ENCODE measurements around the gene SNAPC2.
"Not testable (repeated sequence)": the region's sequence is repeated elsewhere in the genome, so short reads cannot be mapped to it uniquely, and the experiment has no call there.

Gene SNAPC2

DNA sequence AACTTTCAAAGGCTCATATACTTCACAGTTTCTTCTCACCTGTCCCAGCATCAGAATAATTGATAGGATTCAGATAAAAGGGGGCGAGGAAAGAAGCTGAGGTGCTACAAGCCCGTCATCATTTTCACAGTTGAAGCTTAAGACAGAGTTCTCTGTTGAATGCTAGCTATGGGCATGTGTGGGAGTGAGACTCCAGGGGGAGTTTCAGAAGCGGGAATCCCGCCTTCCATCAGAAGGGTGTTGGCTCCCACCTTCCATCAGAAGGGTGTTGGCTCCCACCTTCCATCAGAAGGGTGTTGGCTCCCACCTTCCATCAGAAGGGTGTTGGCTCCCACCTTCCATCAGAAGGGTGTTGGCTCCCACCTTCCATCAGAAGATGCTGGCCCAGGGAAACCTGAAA is 40.9 kb downstream of the SNAPC2 start:
- H3K4me3 ChIP-seq (ENCODE audit: insufficient read depth, low read depth, low read length); H3K4me1 ChIP-seq (ENCODE audit: control insufficient read depth, insufficient read depth, low read length); H3K9me3 ChIP-seq (ENCODE audit: control insufficient read depth, low read length); H3K27me3 ChIP-seq (ENCODE audit: control insufficient read depth, insufficient read depth, low read length, poor library complexity, severe bottlenecking): not testable (repeated sequence)
- 93 to 99% methylated on average over 4 of the region's 4 CpGs for WGBS, 2 experiments
- H3K27ac ChIP-seq (ENCODE audit: insufficient read depth, low read depth, low read length, poor library complexity, severe bottlenecking): peak overlapping the region; percentile 26
- peaks cover 38% of the 10 kb centered on the region for H3K36me3 ChIP-seq (ENCODE audit: control insufficient read depth, insufficient read depth, low read length)

DNA sequence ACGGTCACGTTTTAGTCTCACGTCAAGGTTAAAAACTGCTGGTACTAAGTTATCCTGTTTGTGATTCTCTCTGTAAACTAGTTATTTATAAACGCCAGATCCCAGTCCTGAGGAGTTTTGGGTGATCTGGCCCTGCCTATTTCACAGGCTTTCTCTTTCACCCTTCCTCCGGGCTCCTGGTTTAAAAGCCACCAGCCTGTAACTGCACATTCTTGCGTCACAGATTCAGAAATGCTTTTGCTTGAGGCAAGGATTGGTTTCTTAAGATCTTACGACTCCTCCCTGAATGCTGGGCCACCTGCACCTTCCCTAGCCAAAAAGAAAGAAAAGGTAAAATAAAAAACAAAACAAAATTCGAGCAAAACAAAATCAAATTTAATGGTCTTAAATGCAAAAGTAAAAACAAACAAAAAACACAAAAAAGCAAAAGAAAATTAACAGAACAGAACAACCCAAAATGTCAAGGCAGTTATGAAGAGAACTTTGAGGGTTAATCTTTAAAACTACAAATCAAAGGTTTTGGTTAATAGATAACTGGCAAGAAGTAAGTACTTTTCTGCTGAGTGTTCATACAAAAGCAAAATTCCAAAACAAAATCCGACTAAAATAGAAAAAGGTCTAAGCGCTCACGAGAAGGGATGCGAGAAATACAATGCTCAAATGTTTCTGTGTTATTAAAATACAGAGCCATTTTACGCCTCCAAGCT is 41.9 kb downstream of the SNAPC2 start:
- Histone ChIP-seq H3K27me3 (ENCODE audit: control insufficient read depth, insufficient read depth, low read length, poor library complexity, severe bottlenecking) (no peaks in the 10 kb centered on the region), H3K4me1 (ENCODE audit: control insufficient read depth, insufficient read depth, low read length) (no peaks in the 10 kb centered on the region), H3K9me3 (ENCODE audit: control insufficient read depth, low read length) (no peaks in the 10 kb centered on the region), H3K4me3 (ENCODE audit: insufficient read depth, low read depth, low read length) (no peak overlapping the region), H3K27ac (ENCODE audit: insufficient read depth, low read depth, low read length, poor library complexity, severe bottlenecking) (no peak overlapping the region), H3K36me3 (ENCODE audit: control insufficient read depth, insufficient read depth, low read length) (peaks cover 47% of the 10 kb centered on the region)
- WGBS, 2 experiments: 96% methylated on average over 12 to 13 of the region's 13 CpGs

DNA sequence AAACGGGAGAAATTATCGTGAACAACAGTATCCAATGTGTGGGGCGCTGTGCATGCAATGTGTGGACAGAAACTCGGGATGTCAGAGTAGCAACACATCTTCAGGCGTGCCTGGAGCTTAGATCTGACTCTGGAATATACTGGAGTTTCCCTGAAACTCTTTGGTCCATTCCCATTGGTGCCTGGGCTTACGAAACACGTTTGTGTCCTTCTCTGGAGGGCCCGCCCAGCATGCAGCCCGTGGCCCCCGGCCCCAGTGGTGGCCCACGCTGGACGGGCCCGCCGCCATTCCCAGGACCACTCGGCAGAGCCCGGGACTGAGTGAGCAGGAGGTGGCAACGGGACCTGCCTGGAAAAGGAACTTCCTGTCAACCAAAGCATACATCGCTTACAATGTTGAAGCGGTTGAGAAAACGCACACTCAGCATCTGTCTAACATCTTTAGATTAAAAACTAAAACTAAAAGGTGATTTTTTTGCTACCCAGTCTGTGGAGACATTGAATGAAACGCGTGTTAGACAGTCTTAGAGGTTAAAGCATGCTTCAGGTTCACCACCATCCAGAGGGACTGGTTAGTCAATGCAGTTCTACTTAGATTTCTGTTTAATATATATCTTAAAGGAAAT is 42.6 kb downstream of the SNAPC2 start:
- Histone ChIP-seq H3K4me1 (ENCODE audit: control insufficient read depth, insufficient read depth, low read length) (no peaks in the 10 kb centered on the region), H3K4me3 (ENCODE audit: insufficient read depth, low read depth, low read length) (no peak overlapping the region), H3K36me3 (ENCODE audit: control insufficient read depth, insufficient read depth, low read length) (peaks cover 54% of the 10 kb centered on the region), H3K27me3 (ENCODE audit: control insufficient read depth, insufficient read depth, low read length, poor library complexity, severe bottlenecking) (no peaks in the 10 kb centered on the region), H3K27ac (ENCODE audit: insufficient read depth, low read depth, low read length, poor library complexity, severe bottlenecking) (no peak overlapping the region), H3K9me3 (ENCODE audit: control insufficient read depth, low read length) (no peaks in the 10 kb centered on the region)
- 95 to 96% methylated on average over 22 of the region's 22 CpGs for whole genome bisulfite sequencing, 2 experiments

DNA sequence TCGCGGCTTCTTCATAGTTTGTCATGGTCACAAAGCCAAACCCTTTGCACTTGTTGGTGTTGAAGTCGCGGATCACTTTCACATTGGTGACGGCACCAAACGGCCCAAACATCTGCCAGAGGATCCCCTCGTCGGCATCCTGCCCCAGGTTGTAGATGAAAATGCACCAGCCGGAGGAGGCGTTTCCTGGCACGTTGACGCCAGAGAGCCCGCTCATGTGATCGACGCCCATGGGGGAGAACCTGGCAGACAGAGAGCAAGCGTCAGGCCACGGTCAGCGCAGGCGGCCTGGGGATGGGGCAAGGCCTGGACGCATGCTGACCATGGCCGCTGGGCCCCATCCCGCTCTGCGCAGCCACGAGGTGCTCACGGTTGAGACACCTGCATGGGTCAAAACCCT is 43.4 kb downstream of the SNAPC2 start:
- H3K9me3 ChIP-seq (ENCODE audit: control insufficient read depth, low read length): no peaks in the 10 kb centered on the region
- H3K36me3 ChIP-seq (ENCODE audit: control insufficient read depth, insufficient read depth, low read length): peaks cover 62% of the 10 kb centered on the region
- 96% methylated on average over 25 of the region's 25 CpGs for WGBS, 2 experiments
- no peak overlapping the region for H3K27ac ChIP-seq (ENCODE audit: insufficient read depth, low read depth, low read length, poor library complexity, severe bottlenecking)
- no peak overlapping the region for H3K4me3 ChIP-seq (ENCODE audit: insufficient read depth, low read depth, low read length)
- no peaks in the 10 kb centered on the region for H3K27me3 ChIP-seq (ENCODE audit: control insufficient read depth, insufficient read depth, low read length, poor library complexity, severe bottlenecking)
- H3K4me1 ChIP-seq (ENCODE audit: control insufficient read depth, insufficient read depth, low read length): no peaks in the 10 kb centered on the region

DNA sequence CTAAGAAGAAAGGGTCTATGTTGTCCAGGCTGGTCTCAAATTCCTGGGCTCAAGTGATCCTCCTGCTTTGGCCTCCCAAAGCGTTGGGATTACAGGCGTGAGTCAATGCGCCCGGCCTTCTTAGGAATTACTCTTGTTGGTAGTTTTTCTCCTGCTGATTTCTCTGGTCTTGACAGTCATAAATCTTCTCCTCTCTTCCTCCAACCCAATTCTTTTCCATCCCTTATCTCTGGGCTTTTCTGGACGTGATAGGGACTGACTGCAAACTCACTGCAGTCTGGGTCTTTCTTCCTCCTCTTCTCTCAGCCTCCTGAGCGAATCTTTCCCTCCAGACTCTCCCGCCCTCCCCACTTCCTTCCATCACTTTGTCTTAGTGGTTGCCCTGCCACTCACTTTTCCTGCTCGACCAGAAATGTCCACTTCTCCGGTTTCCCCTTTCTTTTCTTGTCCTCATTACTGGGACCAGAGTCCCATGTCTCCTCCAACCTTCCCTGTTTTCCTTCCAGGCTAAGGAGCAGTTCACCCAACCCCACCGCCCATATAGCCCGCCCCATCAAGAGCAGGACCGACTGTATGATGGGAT is 45.2 kb downstream of the SNAPC2 start:
- H3K27me3 ChIP-seq (ENCODE audit: control insufficient read depth, insufficient read depth, low read length, poor library complexity, severe bottlenecking): no peaks in the 10 kb centered on the region
- H3K4me3 ChIP-seq (ENCODE audit: insufficient read depth, low read depth, low read length): no peak overlapping the region
- H3K4me1 ChIP-seq (ENCODE audit: control insufficient read depth, insufficient read depth, low read length): no peaks in the 10 kb centered on the region
- H3K9me3 ChIP-seq (ENCODE audit: control insufficient read depth, low read length): no peaks in the 10 kb centered on the region
- H3K36me3 ChIP-seq (ENCODE audit: control insufficient read depth, insufficient read depth, low read length): peaks cover 70% of the 10 kb centered on the region
- no peak overlapping the region for H3K27ac ChIP-seq (ENCODE audit: insufficient read depth, low read depth, low read length, poor library complexity, severe bottlenecking)
- 95 to 96% methylated on average over 12 of the region's 12 CpGs for WGBS, 2 experiments

DNA sequence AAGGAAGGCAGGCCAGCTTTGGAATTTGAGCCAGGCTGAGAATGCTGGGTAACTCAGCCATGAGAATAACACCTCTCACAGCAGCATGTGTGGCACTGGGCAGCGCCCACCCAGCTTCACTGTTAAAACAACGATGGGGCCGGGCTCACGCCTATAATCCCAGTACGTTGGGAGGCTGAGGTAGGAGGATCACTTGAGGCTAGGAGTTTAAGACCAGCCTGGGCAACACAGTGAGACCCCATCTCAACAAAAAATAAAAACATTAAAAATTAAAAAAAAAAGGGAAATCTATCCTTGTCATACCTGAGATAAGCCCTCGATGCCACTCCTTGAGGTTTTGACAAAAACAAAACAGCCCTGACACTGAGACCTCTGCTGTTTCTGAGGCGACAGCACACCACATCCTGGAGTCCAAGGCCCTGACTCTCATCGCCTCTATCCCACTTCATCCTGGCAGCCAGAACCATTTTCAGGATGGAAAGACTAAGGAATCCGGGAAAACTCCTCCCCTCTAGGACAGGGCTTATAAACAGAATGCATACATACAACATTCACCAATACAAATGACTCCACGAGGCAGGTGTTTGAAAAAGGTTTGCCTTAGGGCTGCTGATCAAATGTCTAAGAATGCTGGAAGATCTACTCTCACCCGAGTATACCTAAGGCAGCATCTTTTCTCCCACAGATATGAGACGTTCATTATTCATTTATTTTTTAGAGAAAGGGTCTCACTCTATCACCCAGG is 46.0 kb downstream of the SNAPC2 start:
- 91 to 95% methylated on average over 12 of the region's 12 CpGs for WGBS, 2 experiments
- Histone ChIP-seq H3K36me3 (ENCODE audit: control insufficient read depth, insufficient read depth, low read length) (peaks cover 65% of the 10 kb centered on the region), H3K27me3 (ENCODE audit: control insufficient read depth, insufficient read depth, low read length, poor library complexity, severe bottlenecking) (no peaks in the 10 kb centered on the region), H3K4me3 (ENCODE audit: insufficient read depth, low read depth, low read length) (no peak overlapping the region), H3K9me3 (ENCODE audit: control insufficient read depth, low read length) (no peaks in the 10 kb centered on the region), H3K27ac (ENCODE audit: insufficient read depth, low read depth, low read length, poor library complexity, severe bottlenecking) (no peak overlapping the region), H3K4me1 (ENCODE audit: control insufficient read depth, insufficient read depth, low read length) (no peaks in the 10 kb centered on the region)

DNA sequence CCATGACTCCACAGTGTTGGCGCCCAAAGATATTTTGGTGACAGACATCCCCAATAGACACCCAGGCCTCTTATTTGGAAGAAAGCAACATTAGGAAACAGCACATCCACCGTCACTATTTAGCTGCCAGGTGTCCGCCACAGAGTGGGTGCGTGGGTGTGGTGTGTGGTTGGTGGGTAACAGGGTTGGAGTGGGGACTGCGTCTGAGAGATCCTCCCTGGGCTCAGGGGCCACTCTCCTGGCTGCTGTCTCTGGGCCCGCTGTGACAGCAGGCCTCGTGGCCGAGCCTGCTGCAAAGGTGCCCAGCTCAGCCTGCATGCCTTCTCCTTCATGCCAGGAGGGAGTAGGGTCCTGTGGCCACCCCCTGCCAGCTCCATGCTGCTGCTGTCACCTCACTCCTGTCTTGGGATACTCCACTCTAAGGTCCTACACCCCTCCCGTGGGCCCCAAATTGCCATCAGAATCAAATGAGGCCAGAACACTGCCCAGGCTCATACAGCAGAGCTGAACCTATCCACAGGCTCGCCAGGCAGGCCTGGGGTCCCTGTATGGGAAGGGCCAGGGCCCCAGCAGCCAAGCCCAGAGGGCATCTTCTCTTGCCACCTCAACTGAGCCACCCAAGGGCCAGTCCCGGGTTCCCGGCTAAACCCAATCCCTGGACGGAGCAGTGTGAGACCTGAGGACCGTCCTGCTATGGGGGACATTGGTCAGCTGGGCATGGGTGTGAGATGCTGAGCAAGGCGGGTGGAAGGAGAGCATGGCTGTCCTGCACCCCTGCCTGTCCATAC is 48.1 kb downstream of the SNAPC2 start:
- Histone ChIP-seq H3K27ac (ENCODE audit: insufficient read depth, low read depth, low read length, poor library complexity, severe bottlenecking) (no peak overlapping the region), H3K9me3 (ENCODE audit: control insufficient read depth, low read length) (no peaks in the 10 kb centered on the region), H3K36me3 (ENCODE audit: control insufficient read depth, insufficient read depth, low read length) (peaks cover 63% of the 10 kb centered on the region), H3K27me3 (ENCODE audit: control insufficient read depth, insufficient read depth, low read length, poor library complexity, severe bottlenecking) (no peaks in the 10 kb centered on the region), H3K4me1 (ENCODE audit: control insufficient read depth, insufficient read depth, low read length) (no peaks in the 10 kb centered on the region), H3K4me3 (ENCODE audit: insufficient read depth, low read depth, low read length) (no peak overlapping the region)
- WGBS, 2 experiments: 94 to 95% methylated on average over 15 of the region's 15 CpGs

DNA sequence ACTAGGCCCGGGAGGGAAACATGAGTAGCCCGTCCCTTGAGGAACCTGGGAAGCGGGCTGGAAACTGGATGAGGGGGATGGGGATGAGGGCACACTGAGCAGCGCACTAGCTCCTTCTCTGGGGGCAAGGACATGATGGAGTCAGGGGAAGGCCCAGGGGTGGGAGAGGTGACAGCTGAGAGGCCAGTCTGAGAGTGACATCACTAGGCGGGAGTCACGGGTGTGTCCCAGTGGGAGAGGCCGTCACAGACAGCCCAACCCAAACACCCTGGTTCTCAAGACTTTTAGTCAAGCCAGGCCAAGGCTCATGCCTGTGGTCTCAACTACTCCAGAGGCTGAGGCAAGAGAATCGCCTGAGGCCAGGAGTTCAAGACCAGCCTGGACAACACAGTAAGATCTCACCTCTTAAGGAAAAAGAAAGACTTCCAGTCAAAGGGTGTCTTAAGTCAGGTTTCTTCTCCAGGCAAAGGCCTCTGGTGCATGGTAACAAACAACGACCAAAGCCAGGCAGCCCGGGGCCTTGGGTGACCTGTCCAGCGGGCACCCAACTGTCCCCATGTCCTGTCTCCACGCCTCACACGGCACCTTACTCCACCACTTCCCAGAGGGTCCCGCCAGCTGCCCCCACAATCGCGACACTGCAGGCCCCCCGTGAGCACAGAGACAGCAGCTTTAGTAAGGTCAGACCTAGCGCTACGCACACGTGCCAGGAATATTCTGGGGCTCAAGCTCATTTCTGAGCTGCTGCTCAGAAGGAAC is 48.8 kb downstream of the SNAPC2 start:
- H3K4me3 ChIP-seq (ENCODE audit: insufficient read depth, low read depth, low read length): no peak overlapping the region
- no peaks in the 10 kb centered on the region for H3K9me3 ChIP-seq (ENCODE audit: control insufficient read depth, low read length)
- H3K36me3 ChIP-seq (ENCODE audit: control insufficient read depth, insufficient read depth, low read length): peaks cover 63% of the 10 kb centered on the region
- 91% methylated on average over 20 of the region's 20 CpGs for WGBS, 2 experiments
- no peak overlapping the region for H3K27ac ChIP-seq (ENCODE audit: insufficient read depth, low read depth, low read length, poor library complexity, severe bottlenecking)
- no peaks in the 10 kb centered on the region for H3K4me1 ChIP-seq (ENCODE audit: control insufficient read depth, insufficient read depth, low read length)
- no peaks in the 10 kb centered on the region for H3K27me3 ChIP-seq (ENCODE audit: control insufficient read depth, insufficient read depth, low read length, poor library complexity, severe bottlenecking)

DNA sequence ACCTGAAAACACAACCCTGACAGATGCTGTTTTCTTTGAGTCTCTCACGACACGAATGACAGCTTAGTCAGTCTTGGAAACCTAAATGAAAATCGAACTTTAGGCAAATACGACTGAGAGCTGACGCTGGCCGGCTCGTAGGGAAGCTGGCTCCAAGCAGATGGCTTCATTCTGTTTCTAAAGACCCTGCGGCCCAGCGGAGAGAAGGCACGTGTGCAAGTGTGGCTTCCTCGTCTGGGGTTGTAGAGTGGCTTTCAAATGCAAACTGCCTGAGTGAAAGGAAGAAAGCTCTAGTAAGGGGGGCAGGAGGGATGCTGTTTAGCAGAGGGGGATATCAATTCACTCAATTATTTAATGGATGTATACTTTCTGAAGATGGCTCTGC is 49.4 kb downstream of the SNAPC2 start:
- WGBS, 2 experiments: 36 to 44% methylated on average over 11 of the region's 11 CpGs
- Histone ChIP-seq H3K4me1 (ENCODE audit: control insufficient read depth, insufficient read depth, low read length) (no peaks in the 10 kb centered on the region), H3K9me3 (ENCODE audit: control insufficient read depth, low read length) (no peaks in the 10 kb centered on the region), H3K27ac (ENCODE audit: insufficient read depth, low read depth, low read length, poor library complexity, severe bottlenecking) (no peak overlapping the region), H3K36me3 (ENCODE audit: control insufficient read depth, insufficient read depth, low read length) (peaks cover 65% of the 10 kb centered on the region), H3K4me3 (ENCODE audit: insufficient read depth, low read depth, low read length) (no peak overlapping the region), H3K27me3 (ENCODE audit: control insufficient read depth, insufficient read depth, low read length, poor library complexity, severe bottlenecking) (no peaks in the 10 kb centered on the region)
